Measurements from ENCODE around the gene PTPRT. TPM values are rescaled to one million over a fixed set of nuclear protein-coding genes. Genes with fewer than 3 reads are reported as not detected.
A peak's percentile ranks its signal among the peaks of the same experiment; 100 is the strongest.

The PTPRT gene
- total and polyA plus RNA-seq, 10 of the 15 experiments (the other 5 are each of a cell fraction or from before 2014, with no cell fraction given), result not detected

GRCh38 chr20:42988319-42988718 lies 201.4 kb downstream of the PTPRT start (continued):
- TF ChIP-seq IRF3 (IDR thresholded peaks at IDR 0.05) (no peak), HDAC2 (IDR thresholded peaks at IDR 0.05) (no peak)

- FAIRE-seq (no peak), ATAC-seq (no peak), DNase-seq (ENCODE audit: low read depth, low spot score) (no peak)
- H3K27ac ChIP-seq (ENCODE audit: control insufficient read depth, insufficient read depth), result no peak overlapping the region
- no peaks in the 10 kb centered on the region for H3K79me2 ChIP-seq (ENCODE audit: control insufficient read depth, insufficient read depth, low read length)
- in situ Hi-C loops (cut with MboI), result no loop called here
- ChIA-PET SMC1A (ENCODE audit: uncharacterized antibody, unreplicated experiment) (no interaction called here), RAD21 (ENCODE audit: unreplicated experiment) (no interaction called here), POLR2A (no interaction called here), CTCF (no interaction called here)
- H3K9me3 ChIP-seq (replicated peaks; ENCODE audit: control insufficient read depth, insufficient read depth, low read length), result no peaks in the 10 kb centered on the region
- 18% methylated on average over 10 of the region's 10 CpGs for WGBS (ENCODE audit: insufficient coverage, insufficient replicate concordance, low lambda C conversion rate, missing lambda C conversion rate)
- intact Hi-C loops (cut with micrococcal nuclease; ENCODE audit: unreplicated experiment), result no loop called here
- no peaks in the 10 kb centered on the region for H3K27me3 ChIP-seq (replicated peaks in 1 of 2; ENCODE audit: control insufficient read depth in 2 of 2, insufficient read depth in 2 of 2, low read length in 1 of 2)
- BruUV-seq (replicated peaks), result no TSS peak
- H3K9ac ChIP-seq (ENCODE audit: control insufficient read depth, insufficient read depth, low read length), result no peak overlapping the region
- H3K4me3 ChIP-seq, result no peak overlapping the region
- H3K4me1 ChIP-seq (ENCODE audit: control insufficient read depth, insufficient read depth, low read length), result no peaks in the 10 kb centered on the region
- H2AFZ ChIP-seq (ENCODE audit: control insufficient read depth, low read depth, low read length), result no peak overlapping the region
- TF ChIP-seq SPI1 (IDR thresholded peaks at IDR 0.05; ENCODE audit: borderline replicate concordance, insufficient read depth, low read depth, low read length) (0 out of 2 replicates have a peak, but pooled peaks have one; percentile 17), PBX3 (IDR thresholded peaks at IDR 0.05; ENCODE audit: insufficient replicate concordance, low read depth, low read length) (no peak)
- no peaks in the 10 kb centered on the region for H4K20me1 ChIP-seq (ENCODE audit: control insufficient read depth, insufficient read depth)
- H3K4me2 ChIP-seq (ENCODE audit: control insufficient read depth, insufficient read depth), result no peak overlapping the region
- no peaks in the 10 kb centered on the region for H3K36me3 ChIP-seq (ENCODE audit: control insufficient read depth in 2 of 2, insufficient read depth in 2 of 2, low read length in 1 of 2)
Measured at GRCh38 chr20:42987376-42988114, 202.2 kb downstream of the PTPRT start.
